Neural cell (in vitro differentiated cells): ENCODE data around the gene RBM20. TPM values are rescaled to one million over a fixed set of nuclear protein-coding genes. Genes with fewer than 3 reads are reported as not detected.

Source experiments
- H2AFZ ChIP-seq: fragments of 200-600, 300-800 bp; sonication (generic), shearing (Covaris generic); 2 replicates; pipeline ENCODE4 v1.6.0; 2014; ENCODE audit warnings: low read depth, mild to moderate bottlenecking, antibody characterized with exemption, low read length, moderate library complexity
- H3F3A ChIP-seq: fragments of 200-600 bp; shearing (Covaris generic); 2 replicates; pipeline ENCODE4 v1.6.1; 2016; ENCODE audit warnings: mild to moderate bottlenecking, moderate library complexity, mixed read lengths, antibody characterized with exemption, low read length; ENCODE audit not compliant: insufficient read depth, poor library complexity, severe bottlenecking
- H3K27ac ChIP-seq: fragments of 200-600, 300-800 bp; sonication (generic), shearing (Covaris generic); 2 replicates; pipeline ENCODE4 v1.5.1; 2014; ENCODE audit warnings: mild to moderate bottlenecking, low read length, moderate library complexity
- H3K27me3 ChIP-seq: fragments of 300-800, 200-600 bp; sonication (generic), shearing (Covaris generic); 2 replicates; pipeline ENCODE4 v1.6.0; 2014; ENCODE audit warnings: mild to moderate bottlenecking, low read depth, low read length, moderate library complexity; ENCODE audit not compliant: insufficient read depth
- H3K36me3 ChIP-seq: fragments of 300-800, 200-600 bp; sonication (generic), shearing (Covaris generic); 2 replicates; pipeline ENCODE4 v1.5.1; 2014; ENCODE audit warnings: mild to moderate bottlenecking, antibody characterized with exemption, low read length, moderate library complexity; ENCODE audit not compliant: insufficient read depth
- H3K4me2 ChIP-seq: fragments of 300-800, 200-600 bp; sonication (generic), shearing (Covaris generic); 2 replicates; pipeline ENCODE4 v1.6.0; 2014; ENCODE audit warnings: mild to moderate bottlenecking, low read length
- H3K4me3 ChIP-seq: fragments of 300-800, 200-600 bp; sonication (generic), shearing (Covaris generic); 2 replicates; pipeline ENCODE4 v1.5.1; 2014; ENCODE audit warnings: mild to moderate bottlenecking, low read length, moderate library complexity
- H3K79me2 ChIP-seq: fragments of 200-600 bp; shearing (Covaris generic); replicated peaks from 2 replicates; pipeline ENCODE4 v1.6.0; 2014; ENCODE audit warnings: mild to moderate bottlenecking, low read length, moderate library complexity; ENCODE audit not compliant: insufficient read depth
- H3K9ac ChIP-seq: fragments of 300-800, 200-600 bp; sonication (generic), shearing (Covaris generic); 2 replicates; pipeline ENCODE4 v1.6.1; 2016; ENCODE audit warnings: mild to moderate bottlenecking, low read length, mixed read lengths
- H3K9me2 ChIP-seq: fragments of 200-600 bp; shearing (Covaris generic); 2 replicates; pipeline ENCODE4 v1.6.1; 2016; ENCODE audit warnings: mild to moderate bottlenecking, low read length, mixed read lengths; ENCODE audit not compliant: insufficient read depth
- H3K9me3 ChIP-seq: fragments of 200-600, 300-800 bp; sonication (generic), shearing (Covaris generic); 2 replicates; pipeline ENCODE4 v1.6.1; 2016; ENCODE audit warnings: mild to moderate bottlenecking, mixed run types, low read length, moderate library complexity, mixed read lengths
- H4K20me1 ChIP-seq: fragments of 200-600 bp; shearing (Covaris generic); 2 replicates; pipeline ENCODE4 v1.6.1; 2016; ENCODE audit warnings: mild to moderate bottlenecking, mixed run types; ENCODE audit not compliant: insufficient read depth
- EP300 ChIP-seq: fragments of 450-650 bp; conservative IDR thresholded peaks from 2 replicates; pipeline ENCODE4 v1.6.1; 2014; ENCODE audit warnings: antibody characterized with exemption, mild to moderate bottlenecking, moderate library complexity; ENCODE audit not compliant: poor library complexity, severe bottlenecking
- EZH2 ChIP-seq: fragments of 200-600, 300-800 bp; shearing (Covaris generic), sonication (generic); IDR thresholded peaks from 2 replicates; pipeline ENCODE4 v1.6.1; 2014; ENCODE audit warnings: antibody characterized with exemption, low read length, borderline replicate concordance, mild to moderate bottlenecking; ENCODE audit not compliant: insufficient read depth, poor library complexity, severe bottlenecking
- MXI1 ChIP-seq: fragments of 450-650 bp; conservative IDR thresholded peaks from 2 replicates; pipeline ENCODE4 v1.6.1; 2014; ENCODE audit warnings: antibody characterized with exemption, mild to moderate bottlenecking; ENCODE audit not compliant: poor library complexity, severe bottlenecking
- POLR2AphosphoS5 ChIP-seq: IDR thresholded peaks from 2 replicates; pipeline ENCODE4 v1.6.1; 2012
- RAD21 ChIP-seq: fragments of 450-650 bp; conservative IDR thresholded peaks from 2 replicates; pipeline ENCODE4 v1.6.1; 2014; ENCODE audit warnings: antibody characterized with exemption, mild to moderate bottlenecking, moderate library complexity
- SMC3 ChIP-seq: fragments of 450-650 bp; conservative IDR thresholded peaks from 2 replicates; pipeline ENCODE4 v1.6.1; 2014; ENCODE audit warnings: antibody characterized with exemption, mild to moderate bottlenecking, moderate library complexity; ENCODE audit not compliant: poor library complexity
- TAF1 ChIP-seq: IDR thresholded peaks from 2 replicates; pipeline ENCODE4 v1.6.1; 2012; ENCODE audit warnings: low read depth
- polyA plus RNA-seq: library from polyadenylated mRNA; depleted of rRNA; stranded (reverse); fragments of >200 nt; gene quantifications from 2 replicates; pipeline ENCODE4 v1.2.3, GENCODE V29; 2014
- TF ChIP-seq, protein P1 (sequence below): IDR thresholded peaks from 2 replicates; pipeline ENCODE4 v1.6.1; 2012; ENCODE audit warnings: borderline replicate concordance
- TF ChIP-seq, protein P2 (sequence below): fragments of 450-650 bp; IDR thresholded peaks from 2 replicates; pipeline ENCODE4 v1.5.1; 2014; ENCODE audit warnings: antibody characterized with exemption, mild to moderate bottlenecking, moderate library complexity; ENCODE audit not compliant: poor library complexity, severe bottlenecking

Gene RBM20
- polyA plus RNA-seq, 1 donor from 2014 or later: 0.07 TPM

DNA sequence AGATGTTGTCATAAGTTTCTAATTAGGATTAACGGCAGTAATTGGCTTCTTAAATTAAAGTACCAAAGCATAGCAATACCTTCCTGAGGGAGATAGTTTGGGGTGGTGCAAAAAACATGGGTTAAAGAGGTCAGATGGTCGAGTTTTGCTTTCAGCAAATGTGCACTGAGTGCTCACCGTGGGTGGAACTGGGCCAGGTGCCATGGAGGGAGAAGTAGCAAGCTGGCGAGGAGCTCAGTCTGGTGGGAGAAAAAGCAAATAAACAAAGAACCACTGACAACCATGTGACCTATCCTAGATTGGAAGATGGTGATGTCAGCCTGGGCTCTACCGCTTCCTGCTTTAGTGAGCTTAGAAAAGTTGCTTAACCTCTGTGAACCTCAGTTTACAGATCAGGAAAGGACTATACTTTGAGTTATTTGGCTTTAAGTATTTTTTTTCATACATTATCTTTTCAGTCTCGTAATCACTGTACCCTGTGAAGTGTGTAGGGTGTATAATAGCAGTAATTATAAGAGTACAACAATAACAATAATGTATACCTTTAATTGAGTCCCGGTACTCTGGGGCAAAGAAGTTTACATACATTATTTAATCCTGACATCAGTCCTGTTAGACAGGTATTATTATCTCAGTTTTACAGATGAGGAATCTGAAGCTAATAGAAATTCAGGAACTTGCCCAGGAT, 158.6 kb downstream of the RBM20 start:
- Histone ChIP-seq H2AFZ (no peak overlapping the region), H3K4me2 (no peak overlapping the region), H3K36me3 (no peaks in the 10 kb centered on the region), H3F3A (no peaks in the 10 kb centered on the region), H3K79me2 (no peaks in the 10 kb centered on the region), H3K4me3 (no peak overlapping the region), H3K9ac (no peak overlapping the region), H4K20me1 (no peaks in the 10 kb centered on the region), H3K9me3 (no peaks in the 10 kb centered on the region), H3K9me2 (no peaks in the 10 kb centered on the region), H3K27me3 (no peaks in the 10 kb centered on the region), H3K27ac (no peak overlapping the region)
- TF ChIP-seq EZH2 (no peak), RAD21 (no peak), POLR2AphosphoS5 (no peak), EP300 (no peak), SMC3 (no peak), TAF1 (no peak), MXI1 (no peak)
- TF ChIP-seq, protein P1, sequence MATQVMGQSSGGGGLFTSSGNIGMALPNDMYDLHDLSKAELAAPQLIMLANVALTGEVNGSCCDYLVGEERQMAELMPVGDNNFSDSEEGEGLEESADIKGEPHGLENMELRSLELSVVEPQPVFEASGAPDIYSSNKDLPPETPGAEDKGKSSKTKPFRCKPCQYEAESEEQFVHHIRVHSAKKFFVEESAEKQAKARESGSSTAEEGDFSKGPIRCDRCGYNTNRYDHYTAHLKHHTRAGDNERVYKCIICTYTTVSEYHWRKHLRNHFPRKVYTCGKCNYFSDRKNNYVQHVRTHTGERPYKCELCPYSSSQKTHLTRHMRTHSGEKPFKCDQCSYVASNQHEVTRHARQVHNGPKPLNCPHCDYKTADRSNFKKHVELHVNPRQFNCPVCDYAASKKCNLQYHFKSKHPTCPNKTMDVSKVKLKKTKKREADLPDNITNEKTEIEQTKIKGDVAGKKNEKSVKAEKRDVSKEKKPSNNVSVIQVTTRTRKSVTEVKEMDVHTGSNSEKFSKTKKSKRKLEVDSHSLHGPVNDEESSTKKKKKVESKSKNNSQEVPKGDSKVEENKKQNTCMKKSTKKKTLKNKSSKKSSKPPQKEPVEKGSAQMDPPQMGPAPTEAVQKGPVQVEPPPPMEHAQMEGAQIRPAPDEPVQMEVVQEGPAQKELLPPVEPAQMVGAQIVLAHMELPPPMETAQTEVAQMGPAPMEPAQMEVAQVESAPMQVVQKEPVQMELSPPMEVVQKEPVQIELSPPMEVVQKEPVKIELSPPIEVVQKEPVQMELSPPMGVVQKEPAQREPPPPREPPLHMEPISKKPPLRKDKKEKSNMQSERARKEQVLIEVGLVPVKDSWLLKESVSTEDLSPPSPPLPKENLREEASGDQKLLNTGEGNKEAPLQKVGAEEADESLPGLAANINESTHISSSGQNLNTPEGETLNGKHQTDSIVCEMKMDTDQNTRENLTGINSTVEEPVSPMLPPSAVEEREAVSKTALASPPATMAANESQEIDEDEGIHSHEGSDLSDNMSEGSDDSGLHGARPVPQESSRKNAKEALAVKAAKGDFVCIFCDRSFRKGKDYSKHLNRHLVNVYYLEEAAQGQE: no peak
- TF ChIP-seq, protein P2, sequence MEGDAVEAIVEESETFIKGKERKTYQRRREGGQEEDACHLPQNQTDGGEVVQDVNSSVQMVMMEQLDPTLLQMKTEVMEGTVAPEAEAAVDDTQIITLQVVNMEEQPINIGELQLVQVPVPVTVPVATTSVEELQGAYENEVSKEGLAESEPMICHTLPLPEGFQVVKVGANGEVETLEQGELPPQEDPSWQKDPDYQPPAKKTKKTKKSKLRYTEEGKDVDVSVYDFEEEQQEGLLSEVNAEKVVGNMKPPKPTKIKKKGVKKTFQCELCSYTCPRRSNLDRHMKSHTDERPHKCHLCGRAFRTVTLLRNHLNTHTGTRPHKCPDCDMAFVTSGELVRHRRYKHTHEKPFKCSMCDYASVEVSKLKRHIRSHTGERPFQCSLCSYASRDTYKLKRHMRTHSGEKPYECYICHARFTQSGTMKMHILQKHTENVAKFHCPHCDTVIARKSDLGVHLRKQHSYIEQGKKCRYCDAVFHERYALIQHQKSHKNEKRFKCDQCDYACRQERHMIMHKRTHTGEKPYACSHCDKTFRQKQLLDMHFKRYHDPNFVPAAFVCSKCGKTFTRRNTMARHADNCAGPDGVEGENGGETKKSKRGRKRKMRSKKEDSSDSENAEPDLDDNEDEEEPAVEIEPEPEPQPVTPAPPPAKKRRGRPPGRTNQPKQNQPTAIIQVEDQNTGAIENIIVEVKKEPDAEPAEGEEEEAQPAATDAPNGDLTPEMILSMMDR: no peak

DNA sequence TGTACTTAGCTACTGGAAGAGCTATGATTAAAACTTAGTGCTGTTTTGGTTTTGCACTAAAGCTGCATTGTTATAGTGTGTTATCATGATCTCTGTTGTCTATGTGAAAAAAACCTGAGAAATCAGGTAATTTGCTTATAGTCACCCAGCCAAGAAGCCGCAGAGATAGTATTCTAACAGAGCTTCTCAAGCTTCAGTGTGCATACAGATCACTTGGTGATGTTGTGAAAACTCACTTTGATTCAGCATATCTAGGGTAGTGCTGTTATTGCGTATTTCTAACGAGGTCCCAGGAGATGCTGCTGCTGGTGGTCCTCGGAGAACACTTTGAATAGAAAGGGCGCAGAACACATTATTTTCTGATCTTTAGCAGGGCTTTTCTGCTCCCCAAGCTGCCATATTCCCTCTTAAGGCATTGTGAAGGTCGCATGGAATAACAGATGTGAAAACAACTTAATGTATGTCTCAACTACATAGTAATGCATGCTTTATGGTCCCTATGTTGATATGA, 159.2 kb downstream of the RBM20 start:
- H2AFZ ChIP-seq: no peak overlapping the region
- H3K36me3 ChIP-seq: no peaks in the 10 kb centered on the region
- H3K79me2 ChIP-seq: no peaks in the 10 kb centered on the region
- H3K9me3 ChIP-seq: no peaks in the 10 kb centered on the region
- H3K27ac ChIP-seq: no peak overlapping the region
- no peak overlapping the region for H3K9ac ChIP-seq
- H3K4me2 ChIP-seq: no peak overlapping the region
- H3F3A ChIP-seq: no peaks in the 10 kb centered on the region
- H3K9me2 ChIP-seq: no peaks in the 10 kb centered on the region
- no peak for TF ChIP-seq MXI1
- TF ChIP-seq SMC3: no peak
- no peak for TF ChIP-seq EP300
- TF ChIP-seq, protein P2: no peak
- TF ChIP-seq RAD21: no peak
- TF ChIP-seq TAF1: no peak
- TF ChIP-seq, protein P1: no peak
- TF ChIP-seq EZH2: no peak
- TF ChIP-seq POLR2AphosphoS5: no peak
- no peaks in the 10 kb centered on the region for H4K20me1 ChIP-seq
- H3K27me3 ChIP-seq: no peaks in the 10 kb centered on the region
- no peak overlapping the region for H3K4me3 ChIP-seq
